ENCODE measurements around the gene PGP. TPM values are rescaled to one million over a fixed set of nuclear protein-coding genes. Genes with fewer than 3 reads are reported as not detected.

Gene PGP
- total RNA-seq, 1 experiment from 2014 or later = 32.6 TPM

- Histone ChIP-seq H3K9me3 (ENCODE audit: control insufficient read depth in 1 of 2, insufficient read depth in 1 of 2, low read depth in 1 of 2, low read length in 2 of 2) (no peaks in the 10 kb centered on the region), H3K9ac (ENCODE audit: low read length) (no peak overlapping the region), H3K27me3 (ENCODE audit: insufficient read depth, low read length) (no peaks in the 10 kb centered on the region), H3K9me2 (ENCODE audit: insufficient read depth) (no peaks in the 10 kb centered on the region), H3K4me2 (ENCODE audit: low read length) (no peak overlapping the region), H2AFZ (ENCODE audit: low read depth, low read length, poor library complexity, severe bottlenecking) (no peak overlapping the region), H3K4me3 (replicated peaks in 1 of 2; ENCODE audit: low read depth in 1 of 2, low read length in 2 of 2) (no peak overlapping the region), H3K4me1 (ENCODE audit: control insufficient read depth in 1 of 2, insufficient read depth in 2 of 2, low read length in 2 of 2) (peaks cover 20 to 43% of the 10 kb centered on the region in 2 experiments), H3K36me3 (ENCODE audit: control insufficient read depth in 1 of 2, insufficient read depth in 2 of 2, low read length in 2 of 2) (peaks cover 4 to 33% of the 10 kb centered on the region in 2 experiments; a peak in 3 of 4 replicates), H4K20me1 (ENCODE audit: insufficient read depth) (peaks cover 9% of the 10 kb centered on the region; the same call in 1 of the 2 replicates), H3K27ac (ENCODE audit: low read depth, low read length) (no peak overlapping the region), H3K79me2 (ENCODE audit: insufficient read depth, low read length) (peaks cover 52% of the 10 kb centered on the region)
- TF ChIP-seq MAX (IDR thresholded peaks at IDR 0.05) (no peak), ZNF274 (IDR thresholded peaks at IDR 0.05; ENCODE audit: low read depth, low read length) (no peak), CEBPB (IDR thresholded peaks at IDR 0.05; ENCODE audit: low read depth) (no peak)
- TF ChIP-seq, protein P1, sequence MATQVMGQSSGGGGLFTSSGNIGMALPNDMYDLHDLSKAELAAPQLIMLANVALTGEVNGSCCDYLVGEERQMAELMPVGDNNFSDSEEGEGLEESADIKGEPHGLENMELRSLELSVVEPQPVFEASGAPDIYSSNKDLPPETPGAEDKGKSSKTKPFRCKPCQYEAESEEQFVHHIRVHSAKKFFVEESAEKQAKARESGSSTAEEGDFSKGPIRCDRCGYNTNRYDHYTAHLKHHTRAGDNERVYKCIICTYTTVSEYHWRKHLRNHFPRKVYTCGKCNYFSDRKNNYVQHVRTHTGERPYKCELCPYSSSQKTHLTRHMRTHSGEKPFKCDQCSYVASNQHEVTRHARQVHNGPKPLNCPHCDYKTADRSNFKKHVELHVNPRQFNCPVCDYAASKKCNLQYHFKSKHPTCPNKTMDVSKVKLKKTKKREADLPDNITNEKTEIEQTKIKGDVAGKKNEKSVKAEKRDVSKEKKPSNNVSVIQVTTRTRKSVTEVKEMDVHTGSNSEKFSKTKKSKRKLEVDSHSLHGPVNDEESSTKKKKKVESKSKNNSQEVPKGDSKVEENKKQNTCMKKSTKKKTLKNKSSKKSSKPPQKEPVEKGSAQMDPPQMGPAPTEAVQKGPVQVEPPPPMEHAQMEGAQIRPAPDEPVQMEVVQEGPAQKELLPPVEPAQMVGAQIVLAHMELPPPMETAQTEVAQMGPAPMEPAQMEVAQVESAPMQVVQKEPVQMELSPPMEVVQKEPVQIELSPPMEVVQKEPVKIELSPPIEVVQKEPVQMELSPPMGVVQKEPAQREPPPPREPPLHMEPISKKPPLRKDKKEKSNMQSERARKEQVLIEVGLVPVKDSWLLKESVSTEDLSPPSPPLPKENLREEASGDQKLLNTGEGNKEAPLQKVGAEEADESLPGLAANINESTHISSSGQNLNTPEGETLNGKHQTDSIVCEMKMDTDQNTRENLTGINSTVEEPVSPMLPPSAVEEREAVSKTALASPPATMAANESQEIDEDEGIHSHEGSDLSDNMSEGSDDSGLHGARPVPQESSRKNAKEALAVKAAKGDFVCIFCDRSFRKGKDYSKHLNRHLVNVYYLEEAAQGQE (IDR thresholded peaks at IDR 0.05; ENCODE audit: low read depth) = no peak
- intact Hi-C loops (cut with micrococcal nuclease) = no loop called here
- ChIA-PET RAD21 (ENCODE audit: low non-redundant PET in 1 of 2, low total read pairs in 2 of 2, uncharacterized antibody in 2 of 2, unreplicated experiment in 2 of 2) (no interaction called here), POLR2A (no interaction called here), CTCF (no interaction called here)
- DNase-seq (ENCODE audit: low read depth, low spot score) = no peak
- no peak for ATAC-seq
- BruUV-seq (replicated peaks) = no TSS peak
These were observed 5.2 kb downstream of the PGP start for GRCh38 chr16:2209258-2210008.
